GM12892 (cell line): ENCODE results near the gene SLC3A2.

Experiments
- POLR2A ChIP-seq: IDR thresholded peaks from 2 replicates; pipeline ENCODE4 v1.6.1; 2011; ENCODE audit warnings: low read depth, low read length, control low read depth
- POLR2AphosphoS5 ChIP-seq: IDR thresholded peaks from 2 replicates; pipeline ENCODE4 v1.6.1; 2011; ENCODE audit warnings: low read depth, low read length, control low read depth

- TF ChIP-seq POLR2AphosphoS5 (no peak), POLR2A (no peak)
Measured at GRCh38 chr11:62882431-62882749, 1.7 kb downstream of the SLC3A2 start.
